Psoas muscle (tissue), 8 donors: ENCODE results near the gene ARL16. TPM values are rescaled to one million over a fixed set of nuclear protein-coding genes. Genes with fewer than 3 reads are reported as not detected.

Experiments used
- ATAC-seq, 4 donors: fragments of 200-7000 bp; cut with Tn5 transposase; one replicate each; pipeline ENCODE4 v1.9.1; 2020; ENCODE audit warnings: moderate library complexity in 3 of 4, mild to moderate bottlenecking in 2 of 4
- DNase-seq, 2 donors: peaks; one replicate each; pipeline ENCODE4 v3.0.0-alpha.2; 2020
- H3K27ac ChIP-seq: fragments of 200-600 bp; one replicate; pipeline ENCODE4 v1.8.0; 2022
- H3K27me3 ChIP-seq, 3 donors: fragments of 200-600 bp in 1 of 3; one replicate each; pipeline versions ENCODE4 v1.6.1 to v1.8.0; 2013 to 2022; ENCODE audit warnings: low read length in 2 of 3, mild to moderate bottlenecking in 2 of 3, moderate library complexity in 1 of 3; ENCODE audit not compliant: insufficient read depth in 3 of 3
- H3K36me3 ChIP-seq, 2 donors: fragments of 200-600 bp in 1 of 2; one replicate each; pipeline versions ENCODE4 v1.6.1 to v1.8.0; 2013 to 2022; ENCODE audit warnings: low read depth in 1 of 2, mild to moderate bottlenecking in 1 of 2, moderate library complexity in 1 of 2; ENCODE audit not compliant: insufficient read depth in 1 of 2
- H3K4me1 ChIP-seq: fragments of 200-600 bp; one replicate; pipeline ENCODE4 v1.8.0; 2022
- H3K4me3 ChIP-seq: fragments of 200-600 bp; one replicate; pipeline ENCODE4 v1.8.0; 2022; ENCODE audit warnings: mild to moderate bottlenecking
- H3K9me3 ChIP-seq: fragments of 200-600 bp; one replicate; pipeline ENCODE4 v1.8.0; 2022
- WGBS, 3 donors: extraction: QIAGEN DNeasy Blood & Tissue Kit; methylation state at CpG; one replicate each; pipeline versions ENCODE4 v1.1.6 to v1.1.7; 2013; 5-methylcytosine and 5-hydroxymethylcytosine counted together
- intact Hi-C, 2 donors: fragments of 100-400 bp; cut with DNase I; formaldehyde crosslinking; loops; one replicate each; pipeline versions ENCODE4 v1.11.0 to v1.14.2; 2022
- polyA plus RNA-seq, 3 donors: library from polyadenylated mRNA; stranded (reverse); fragments of 200-250 nt; gene quantifications; one replicate each; pipeline ENCODE4 v1.2.3, GENCODE V29; 2013
- total RNA-seq, 4 donors: library from RNA; stranded (reverse); fragmentation: NEBNext Ultra II Directional in 2 of 4; extraction: Animal tissue kit (Norgen Biotek cat#: 25700) in 2 of 4; gene quantifications; one replicate each; pipeline versions ENCODE4 v1.2.1 to v1.2.4, GENCODE V29; 2021 to 2023
- TF ChIP-seq, protein P1 (sequence below): fragments of 200-600 bp; IDR thresholded peaks from one replicate; pipeline ENCODE4 v1.8.0; 2022; ENCODE audit warnings: antibody characterized with exemption
- donor health status: healthy with polysubstance abuse.
- donor health status: DM: no; HTN: no; CAD: no; lungs with moderate emphysema.
- donor health status: Bipolar disorder and iron deficiency.
- donor health status: healthy.
- donor health status: DM: yes; HTN: yes; CAD: no.
- donor health status: DM: no; HTN: no; CAD: no.
- donor health status: DM: no; HTN: no; CAD: no.
- donor health status: DM: yes; HTN: yes; CAD: no.

The ARL16 gene
- total and polyA plus RNA-seq, 7 donors, result 7.8 to 29.3 (median 15.6) TPM

DNA sequence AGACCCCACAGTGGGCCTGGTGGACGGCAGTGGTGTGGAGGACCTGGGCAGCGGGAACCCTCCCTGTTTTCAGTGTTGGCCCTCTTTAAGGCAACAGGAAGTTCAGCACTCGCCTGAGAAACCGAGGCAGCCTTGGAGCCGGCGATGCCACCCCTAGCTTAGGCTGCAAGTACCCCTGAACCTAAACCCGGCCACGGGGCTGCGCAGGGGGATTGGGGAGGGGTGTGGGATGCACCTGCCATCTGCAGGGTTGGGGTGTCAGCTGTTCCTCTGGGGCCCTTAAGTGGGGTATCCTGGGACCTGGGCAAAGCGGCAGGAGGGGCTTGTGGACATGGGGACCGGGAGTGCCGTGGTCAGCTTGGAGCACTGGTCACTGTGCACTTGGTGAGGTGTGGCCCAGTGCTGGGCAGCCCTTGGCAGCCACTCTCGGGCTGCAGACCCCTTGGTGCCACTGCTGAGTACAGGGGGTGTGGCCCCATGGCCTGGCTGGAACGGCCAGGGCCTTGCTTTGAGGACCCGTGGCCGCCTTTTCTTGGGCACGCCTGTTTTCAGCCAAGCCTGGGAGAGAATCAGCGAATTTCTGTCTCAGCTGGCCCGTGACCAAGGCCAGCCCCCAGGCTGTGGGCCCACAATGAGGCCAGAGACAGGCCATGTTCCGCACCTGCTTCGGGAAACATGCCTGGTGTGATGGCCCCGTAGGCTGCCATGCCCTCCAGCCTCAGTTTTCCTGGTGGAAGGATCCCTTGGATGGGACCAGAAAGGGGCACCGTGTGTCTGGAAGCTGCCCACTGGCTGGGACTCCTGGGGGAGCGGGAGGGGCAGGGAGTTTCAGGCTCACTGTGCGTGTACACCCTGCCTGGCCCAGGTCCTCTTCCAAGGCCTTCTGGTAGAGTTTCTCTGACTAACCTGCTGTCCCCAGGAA is 24.4 kb upstream of the ARL16 start:
- no peak overlapping the region for H3K4me3 ChIP-seq
- TF ChIP-seq, protein P1, sequence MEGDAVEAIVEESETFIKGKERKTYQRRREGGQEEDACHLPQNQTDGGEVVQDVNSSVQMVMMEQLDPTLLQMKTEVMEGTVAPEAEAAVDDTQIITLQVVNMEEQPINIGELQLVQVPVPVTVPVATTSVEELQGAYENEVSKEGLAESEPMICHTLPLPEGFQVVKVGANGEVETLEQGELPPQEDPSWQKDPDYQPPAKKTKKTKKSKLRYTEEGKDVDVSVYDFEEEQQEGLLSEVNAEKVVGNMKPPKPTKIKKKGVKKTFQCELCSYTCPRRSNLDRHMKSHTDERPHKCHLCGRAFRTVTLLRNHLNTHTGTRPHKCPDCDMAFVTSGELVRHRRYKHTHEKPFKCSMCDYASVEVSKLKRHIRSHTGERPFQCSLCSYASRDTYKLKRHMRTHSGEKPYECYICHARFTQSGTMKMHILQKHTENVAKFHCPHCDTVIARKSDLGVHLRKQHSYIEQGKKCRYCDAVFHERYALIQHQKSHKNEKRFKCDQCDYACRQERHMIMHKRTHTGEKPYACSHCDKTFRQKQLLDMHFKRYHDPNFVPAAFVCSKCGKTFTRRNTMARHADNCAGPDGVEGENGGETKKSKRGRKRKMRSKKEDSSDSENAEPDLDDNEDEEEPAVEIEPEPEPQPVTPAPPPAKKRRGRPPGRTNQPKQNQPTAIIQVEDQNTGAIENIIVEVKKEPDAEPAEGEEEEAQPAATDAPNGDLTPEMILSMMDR, result no peak
- H3K36me3 ChIP-seq, result peaks cover 0 to 40% of the 10 kb centered on the region in 2 donors
- peaks cover 25% of the 10 kb centered on the region for H3K4me1 ChIP-seq
- DNase-seq (peak in 1 of 2 donors; percentile 8), ATAC-seq (no peak)
- H3K9me3 ChIP-seq, result no peaks in the 10 kb centered on the region
- H3K27me3 ChIP-seq, result no peaks in the 10 kb centered on the region
- WGBS, 3 donors, result 65 to 73% (median 67%) methylated on average over 25 of the region's 25 CpGs
- H3K27ac ChIP-seq, result no peak overlapping the region
- intact Hi-C loops, result no loop called here

DNA sequence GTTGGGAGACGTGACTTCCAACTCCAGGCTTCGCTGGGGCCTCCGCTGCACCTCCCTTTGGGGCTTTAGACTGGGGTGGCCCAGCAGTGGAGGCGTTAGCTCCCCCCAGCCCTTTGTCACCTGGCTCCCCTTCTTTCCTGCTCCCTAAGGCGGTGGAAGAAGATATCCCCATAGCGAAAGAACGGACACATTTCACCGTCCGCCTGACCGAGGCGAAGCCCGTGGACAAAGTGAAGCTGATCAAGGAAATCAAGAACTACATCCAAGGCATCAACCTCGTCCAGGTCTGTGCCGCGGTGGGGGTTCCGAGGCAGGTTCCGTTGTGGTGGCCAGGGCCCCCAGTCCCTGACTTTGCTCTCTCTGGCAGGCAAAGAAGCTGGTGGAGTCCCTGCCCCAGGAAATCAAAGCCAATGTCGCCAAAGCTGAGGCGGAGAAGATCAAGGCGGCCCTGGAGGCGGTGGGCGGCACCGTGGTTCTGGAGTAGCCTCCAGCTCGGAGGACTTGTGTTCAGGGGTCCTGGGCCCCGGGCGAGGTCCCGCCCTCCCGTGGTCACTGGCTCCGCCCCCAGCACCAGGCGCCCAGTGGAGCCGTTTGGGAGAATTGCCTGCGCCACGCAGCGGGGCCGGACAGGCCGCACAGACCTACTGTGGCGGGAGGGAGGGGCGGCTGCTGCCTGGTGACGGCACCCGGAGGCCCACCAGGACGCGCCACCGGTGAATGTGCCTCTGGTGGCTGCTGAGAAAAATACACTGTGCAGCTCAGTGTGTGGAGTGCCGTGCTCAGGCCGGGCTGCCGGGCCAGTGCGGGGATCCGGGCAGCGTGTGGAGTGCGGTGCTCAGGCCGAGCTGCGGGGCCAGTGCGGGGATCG is 23.4 kb upstream of the ARL16 start:
- intact Hi-C loops, result no loop called here
- Histone ChIP-seq H3K4me3 (no peak overlapping the region), H3K4me1 (peaks cover 25% of the 10 kb centered on the region), H3K36me3 (peaks cover 0 to 40% of the 10 kb centered on the region in 2 donors), H3K27me3 (no peaks in the 10 kb centered on the region), H3K9me3 (no peaks in the 10 kb centered on the region), H3K27ac (no peak overlapping the region)
- 88 to 91% (median 89%) methylated on average over 49 to 54 of the region's 54 CpGs for WGBS, 3 donors
- DNase-seq (peak in 1 of 2 donors; percentile 12), ATAC-seq (no peak)
- TF ChIP-seq, protein P1, result no peak

DNA sequence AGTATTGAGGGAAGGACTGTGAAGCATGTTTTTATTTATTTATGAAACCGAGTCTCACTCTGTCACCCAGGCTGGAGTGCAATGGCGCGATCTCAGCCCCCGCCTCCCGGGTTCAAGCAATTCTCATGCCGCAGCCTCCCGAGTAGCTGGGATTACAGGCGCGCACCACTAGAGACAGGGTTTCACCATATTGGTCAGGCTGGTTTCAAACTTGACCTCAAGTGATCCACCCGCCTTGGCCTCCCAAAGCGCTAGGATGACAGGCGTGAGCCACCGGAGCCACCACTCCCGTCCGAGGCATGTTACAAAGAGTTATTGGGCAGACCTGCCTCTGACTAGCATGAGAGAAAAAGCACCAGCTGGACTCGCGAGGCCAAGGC is 22.6 kb upstream of the ARL16 start:
- no peaks in the 10 kb centered on the region for H3K27me3 ChIP-seq
- no peak for DNase-seq
- ATAC-seq, result no peak
- no peak overlapping the region for H3K4me3 ChIP-seq
- H3K36me3 ChIP-seq, result peaks cover 4 to 46% of the 10 kb centered on the region in 2 donors
- H3K4me1 ChIP-seq, result peaks cover 30% of the 10 kb centered on the region
- H3K9me3 ChIP-seq, result no peaks in the 10 kb centered on the region
- no peak overlapping the region for H3K27ac ChIP-seq
- WGBS, 3 donors, result 90 to 95% (median 92%) methylated on average over 17 of the region's 17 CpGs
- TF ChIP-seq, protein P1, result no peak
- intact Hi-C loops, result no loop called here

DNA sequence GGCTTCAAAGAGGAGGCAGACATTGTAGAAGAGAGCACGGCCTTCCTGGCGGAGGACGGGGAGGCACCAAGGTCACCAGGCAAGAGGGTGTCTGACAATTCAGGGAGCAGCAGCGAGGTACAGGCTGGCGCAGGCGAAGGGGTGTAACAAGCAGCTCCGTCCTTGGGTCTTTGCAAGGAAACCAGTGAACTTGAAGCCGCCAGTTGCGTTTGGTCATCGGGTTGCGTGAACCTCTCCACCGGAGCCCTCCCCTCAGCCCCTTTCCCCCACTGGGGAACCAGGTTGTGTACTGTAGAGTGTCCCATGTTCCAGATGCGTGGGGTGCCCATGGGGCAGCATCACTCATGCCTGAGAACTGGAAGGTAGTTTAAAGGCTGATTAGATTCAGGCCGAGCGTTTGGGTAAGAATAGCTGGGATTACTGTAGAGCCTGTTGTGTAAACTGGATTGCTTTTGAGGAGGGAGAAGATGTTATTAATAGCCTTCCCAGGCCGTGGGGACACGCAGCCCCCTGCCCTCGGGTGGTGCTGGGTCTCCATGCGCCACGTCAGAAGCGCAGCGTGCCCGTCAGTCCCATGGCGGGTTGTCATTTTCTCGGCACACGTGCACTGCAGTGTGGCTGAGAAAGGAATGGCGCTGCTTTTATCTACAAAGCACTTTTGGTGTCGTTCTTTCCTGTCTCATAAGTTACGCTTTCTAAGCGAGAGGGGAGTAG is 22.1 kb upstream of the ARL16 start:
- ATAC-seq (no peak), DNase-seq (peak in 1 of 2 donors; percentile 10)
- Histone ChIP-seq H3K9me3 (no peaks in the 10 kb centered on the region), H3K36me3 (peaks cover 4 to 52% of the 10 kb centered on the region in 2 donors), H3K27me3 (no peaks in the 10 kb centered on the region), H3K4me3 (no peak overlapping the region), H3K27ac (no peak overlapping the region), H3K4me1 (peaks cover 29% of the 10 kb centered on the region)
- TF ChIP-seq, protein P1, result no peak
- WGBS, 3 donors, result 90 to 92% (median 91%) methylated on average over 30 of the region's 30 CpGs
- intact Hi-C loops, result no loop called here
